Left lung (tissue), 10 donors: Measurements from ENCODE around the gene SULT1B1. TPM values are rescaled to one million over a fixed set of nuclear protein-coding genes. Genes with fewer than 3 reads are reported as not detected.

Experiments used
- ATAC-seq: fragments of 200-7000 bp; cut with Tn5 transposase; one replicate; pipeline ENCODE4 v1.9.1; 2020; ENCODE audit warnings: moderate library complexity
- DNase-seq, 4 donors: peaks; one replicate each; pipeline ENCODE4 v3.0.0-alpha.2; 2013 to 2020
- H3K27ac ChIP-seq, 2 donors: fragments of 200-600 bp; sonication (generic) in 1 of 2; one replicate each; pipeline versions ENCODE4 v1.5.0 to v1.8.0; 2020 to 2021
- H3K27me3 ChIP-seq, 2 donors: fragments of 200-600 bp; sonication (generic) in 1 of 2; one replicate each; pipeline versions ENCODE4 v1.5.0 to v1.8.0; 2020 to 2021
- H3K36me3 ChIP-seq, 2 donors: fragments of 200-600 bp; sonication (generic) in 1 of 2; one replicate each; pipeline versions ENCODE4 v1.5.0 to v1.8.0; 2020 to 2021
- H3K4me1 ChIP-seq, 2 donors: fragments of 200-600 bp; one replicate each; pipeline ENCODE4 v1.8.0; 2021
- H3K4me3 ChIP-seq, 2 donors: fragments of 200-600 bp; sonication (generic) in 1 of 2; one replicate each; pipeline versions ENCODE4 v1.5.0 to v1.8.0; 2020 to 2021; ENCODE audit warnings: mild to moderate bottlenecking in 1 of 2
- H3K9me3 ChIP-seq, 2 donors: fragments of 200-600 bp; sonication (generic) in 1 of 2; one replicate each; pipeline versions ENCODE4 v1.5.0 to v1.8.0; 2020 to 2021
- intact Hi-C, 2 donors: fragments of 100-400 bp; cut with DNase I; formaldehyde crosslinking; loops; one replicate each; pipeline versions ENCODE4 v1.11.2 to v1.14.2; 2022
- polyA plus RNA-seq, 6 donors: library from polyadenylated mRNA; unstranded; fragments of 120-200 nt; gene quantifications; one replicate each; pipeline ENCODE4 v1.2.1, GENCODE V29; 2013; ENCODE audit not compliant: insufficient read length in 6 of 6
- total RNA-seq, 2 donors: library from RNA; stranded (reverse); fragmentation: NEBNext Ultra II Directional; extraction: Animal tissue kit (Norgen Biotek cat#: 25700); gene quantifications; one replicate each; pipeline ENCODE4 v1.2.1, GENCODE V29; 2021
- TF ChIP-seq, protein P1 (sequence below), 2 donors: fragments of 200-600 bp; sonication (generic) in 1 of 2; IDR thresholded peaks; one replicate each; pipeline versions ENCODE4 v1.5.0 to v1.8.0; 2021; ENCODE audit warnings: antibody characterized with exemption in 2 of 2
- donor health status: DM: no; HTN: yes; CAD: no.
- donor health status: DM: no; HTN: no; CAD: no.

Gene SULT1B1
- total and polyA plus RNA-seq, 8 donors = 1.0 to 25.0 (median 2.4) TPM

DNA sequence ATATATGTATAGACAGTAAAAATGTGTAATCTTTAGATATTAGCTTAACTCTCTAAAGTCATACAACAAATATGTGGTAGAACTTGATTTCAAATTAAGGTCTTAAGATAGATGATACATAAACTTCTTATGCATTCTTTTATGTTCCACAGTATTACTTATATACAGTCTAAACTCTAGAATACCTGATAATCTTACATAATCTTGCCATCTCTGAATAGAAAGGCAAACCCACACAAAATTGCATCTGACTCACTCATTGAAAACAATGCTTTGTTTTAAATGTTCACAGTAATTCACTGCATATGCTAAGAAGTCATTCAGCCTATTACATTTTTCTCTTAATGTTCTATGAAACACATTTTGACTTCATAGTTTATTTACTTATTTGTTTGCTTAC, 10.1 kb downstream of the SULT1B1 start:
- Histone ChIP-seq H3K4me3 (no peak overlapping the region), H3K27me3 (no peaks in the 10 kb centered on the region), H3K27ac (peak overlapping the region in 1 of 2 donors; percentile 80), H3K4me1 (peaks cover 0 to 62% of the 10 kb centered on the region in 2 donors), H3K9me3 (no peaks in the 10 kb centered on the region), H3K36me3 (peaks cover 0 to 4% of the 10 kb centered on the region in 2 donors)
- DNase-seq (no peak), ATAC-seq (no peak)
- TF ChIP-seq, protein P1, sequence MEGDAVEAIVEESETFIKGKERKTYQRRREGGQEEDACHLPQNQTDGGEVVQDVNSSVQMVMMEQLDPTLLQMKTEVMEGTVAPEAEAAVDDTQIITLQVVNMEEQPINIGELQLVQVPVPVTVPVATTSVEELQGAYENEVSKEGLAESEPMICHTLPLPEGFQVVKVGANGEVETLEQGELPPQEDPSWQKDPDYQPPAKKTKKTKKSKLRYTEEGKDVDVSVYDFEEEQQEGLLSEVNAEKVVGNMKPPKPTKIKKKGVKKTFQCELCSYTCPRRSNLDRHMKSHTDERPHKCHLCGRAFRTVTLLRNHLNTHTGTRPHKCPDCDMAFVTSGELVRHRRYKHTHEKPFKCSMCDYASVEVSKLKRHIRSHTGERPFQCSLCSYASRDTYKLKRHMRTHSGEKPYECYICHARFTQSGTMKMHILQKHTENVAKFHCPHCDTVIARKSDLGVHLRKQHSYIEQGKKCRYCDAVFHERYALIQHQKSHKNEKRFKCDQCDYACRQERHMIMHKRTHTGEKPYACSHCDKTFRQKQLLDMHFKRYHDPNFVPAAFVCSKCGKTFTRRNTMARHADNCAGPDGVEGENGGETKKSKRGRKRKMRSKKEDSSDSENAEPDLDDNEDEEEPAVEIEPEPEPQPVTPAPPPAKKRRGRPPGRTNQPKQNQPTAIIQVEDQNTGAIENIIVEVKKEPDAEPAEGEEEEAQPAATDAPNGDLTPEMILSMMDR (IDR thresholded peaks at IDR 0.05) = no peak
- intact Hi-C loops = no loop called here

DNA sequence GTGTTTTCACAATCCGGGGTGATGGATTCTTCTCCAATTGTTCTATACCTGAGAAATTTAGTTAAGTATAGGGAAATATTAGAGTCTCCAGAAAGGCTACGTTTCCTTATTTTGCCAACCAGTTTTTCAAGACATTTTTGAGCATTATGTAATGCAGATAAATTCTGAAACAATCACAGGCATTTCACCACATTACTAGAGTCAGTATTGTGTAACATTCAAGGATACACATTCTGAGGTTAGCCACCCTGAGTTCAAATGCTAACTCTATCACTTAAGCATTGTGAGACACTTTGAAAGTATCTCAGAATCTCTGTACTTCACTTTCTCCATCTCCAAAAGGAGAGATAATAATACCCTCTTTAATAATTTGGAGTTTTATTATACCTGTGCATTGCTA, 10.6 kb downstream of the SULT1B1 start:
- peak overlapping the region in 1 of 2 donors; percentile 80 for H3K27ac ChIP-seq
- TF ChIP-seq, protein P1 (IDR thresholded peaks at IDR 0.05) = no peak
- no peaks in the 10 kb centered on the region for H3K9me3 ChIP-seq
- ATAC-seq (peak; percentile 41), DNase-seq (no peak)
- intact Hi-C loops = no loop called here
- no peaks in the 10 kb centered on the region for H3K27me3 ChIP-seq
- peaks cover 0 to 4% of the 10 kb centered on the region in 2 donors for H3K36me3 ChIP-seq
- H3K4me1 ChIP-seq = peaks cover 0 to 56% of the 10 kb centered on the region in 2 donors
- H3K4me3 ChIP-seq = no peak overlapping the region

DNA sequence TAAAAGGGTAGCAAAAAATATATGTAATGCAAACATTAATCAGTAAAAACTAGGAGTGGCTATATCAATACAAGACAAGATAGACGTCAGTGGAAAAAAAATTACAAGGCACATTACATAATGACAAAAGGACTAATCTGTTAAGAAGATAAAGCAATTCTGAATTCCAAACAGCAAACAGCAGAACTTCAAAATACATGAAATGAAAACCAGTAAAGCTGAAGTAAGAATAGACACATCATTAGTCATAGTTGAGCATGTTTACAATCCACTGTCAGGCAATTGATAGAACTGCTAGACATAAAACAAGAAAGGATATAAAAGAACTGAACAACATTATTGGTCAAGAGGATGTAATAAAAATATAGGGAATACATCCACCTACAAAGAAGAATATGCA, 12.2 kb downstream of the SULT1B1 start:
- intact Hi-C loops = no loop called here
- H3K4me3 ChIP-seq = no peak overlapping the region

DNA sequence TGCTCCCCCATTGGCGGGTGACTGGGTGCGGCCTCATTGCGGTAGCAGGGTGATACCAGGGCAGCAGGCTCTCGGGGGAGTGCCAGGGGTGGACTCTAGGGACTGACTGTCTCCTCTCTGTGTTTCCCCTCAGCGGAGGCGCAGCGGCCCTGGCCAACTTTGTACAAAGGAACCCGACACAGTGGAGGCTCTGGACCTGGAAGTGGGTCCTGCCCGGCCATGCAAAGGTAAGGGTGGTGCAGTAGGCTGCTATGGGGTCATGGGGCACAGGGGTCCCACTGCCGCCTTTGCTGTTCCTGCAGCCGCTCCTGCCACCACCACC, 16.3 kb downstream of the SULT1B1 start:
- peaks cover 0 to 2% of the 10 kb centered on the region in 2 donors for H3K9me3 ChIP-seq
- DNase-seq = peak in 1 of 4 donors; percentile 73
- TF ChIP-seq, protein P1 (IDR thresholded peaks at IDR 0.05) = no peak
- H3K4me3 ChIP-seq = no peak overlapping the region
- ATAC-seq = no peak
- intact Hi-C loops = no loop called here
- H3K27me3 ChIP-seq = no peaks in the 10 kb centered on the region
- peaks cover 0 to 14% of the 10 kb centered on the region in 2 donors for H3K4me1 ChIP-seq
- no peak overlapping the region for H3K27ac ChIP-seq
- H3K36me3 ChIP-seq = peaks cover 0 to 4% of the 10 kb centered on the region in 2 donors

More for the DNA sequence above, 12.2 kb downstream of the SULT1B1 start:
- Histone ChIP-seq H3K36me3 (peaks cover 0 to 4% of the 10 kb centered on the region in 2 donors), H3K9me3 (no peaks in the 10 kb centered on the region), H3K4me1 (peaks cover 0 to 52% of the 10 kb centered on the region in 2 donors), H3K27ac (no peak overlapping the region), H3K27me3 (no peaks in the 10 kb centered on the region)
- ATAC-seq (no peak), DNase-seq (no peak)
- TF ChIP-seq, protein P1 (IDR thresholded peaks at IDR 0.05) = no peak

DNA sequence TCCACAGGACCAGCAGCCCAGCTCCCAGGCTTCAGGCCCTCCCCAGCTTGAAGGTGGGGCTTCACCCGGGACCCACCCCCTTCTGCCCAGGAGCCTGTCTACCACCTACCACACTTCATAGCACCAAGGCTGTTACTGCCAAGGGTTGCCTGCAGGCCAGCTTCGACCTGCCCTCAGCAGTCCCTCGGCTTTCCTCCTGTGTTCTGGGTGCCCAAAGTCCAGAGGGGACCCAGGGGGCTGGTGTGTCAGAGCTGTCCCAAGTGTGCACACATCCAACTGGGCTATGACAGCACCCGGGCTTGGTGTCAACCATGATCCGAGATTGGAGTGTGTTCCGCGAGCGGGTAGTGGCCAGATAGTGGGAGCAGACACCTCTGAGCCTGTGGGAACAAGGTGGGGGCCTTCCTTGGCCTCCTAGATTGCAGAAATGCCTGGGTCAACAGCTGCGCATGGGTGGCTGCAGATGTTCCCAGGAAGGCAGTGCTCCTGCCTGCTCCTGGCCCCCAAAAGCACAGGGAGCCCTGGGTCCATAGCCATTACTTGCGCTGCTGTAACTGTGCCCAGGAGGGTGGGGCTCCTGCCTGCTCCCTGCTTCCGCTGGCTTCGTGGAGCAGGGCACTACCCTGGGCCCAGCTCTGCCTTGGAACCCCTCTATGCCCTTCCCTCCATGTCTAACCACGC, 16.8 kb downstream of the SULT1B1 start:
- Histone ChIP-seq H3K4me3 (no peak overlapping the region), H3K27me3 (no peaks in the 10 kb centered on the region), H3K27ac (peak overlapping the region in 1 of 2 donors; percentile 72), H3K36me3 (peaks cover 0 to 4% of the 10 kb centered on the region in 2 donors), H3K9me3 (peaks cover 0 to 2% of the 10 kb centered on the region in 2 donors), H3K4me1 (peaks cover 0 to 9% of the 10 kb centered on the region in 2 donors)
- TF ChIP-seq, protein P1 (IDR thresholded peaks at IDR 0.05) = no peak
- ATAC-seq (no peak), DNase-seq (peak in 1 of 4 donors; percentile 50)
- intact Hi-C loops = no loop called here
